H9 (cell line): ENCODE measurements around the gene PLD3. TPM values are rescaled to one million over a fixed set of nuclear protein-coding genes. Genes with fewer than 3 reads are reported as not detected.

ENCODE experiments used
- DNase-seq: peaks from one replicate; pipeline ENCODE4 v3.0.0-alpha.2; 2017
- H2AFZ ChIP-seq: one replicate; pipeline ENCODE4 v1.6.1; 2013; ENCODE audit warnings: mild to moderate bottlenecking, low read length, control low read depth, moderate library complexity
- H2AK5ac ChIP-seq: 2 replicates; pipeline ENCODE4 v1.6.1; 2013; ENCODE audit warnings: low read length, control low read depth, mixed read lengths; ENCODE audit not compliant: insufficient read length
- H2BK120ac ChIP-seq: one replicate; pipeline ENCODE4 v1.6.1; 2013; ENCODE audit warnings: low read depth, mild to moderate bottlenecking, low read length, control low read depth, inconsistent platforms; ENCODE audit not compliant: poor library complexity, severe bottlenecking
- H2BK12ac ChIP-seq: 2 replicates; pipeline ENCODE4 v1.6.1; 2013; ENCODE audit warnings: low read length, control low read depth, mixed read lengths, low read depth; ENCODE audit not compliant: insufficient read length
- H2BK15ac ChIP-seq: 2 replicates; pipeline ENCODE4 v1.6.1; 2013; ENCODE audit warnings: low read depth, low read length, control low read depth
- H2BK20ac ChIP-seq: one replicate; pipeline ENCODE4 v1.6.1; 2013; ENCODE audit warnings: low read depth, mild to moderate bottlenecking, low read length, control low read depth, inconsistent platforms; ENCODE audit not compliant: poor library complexity, severe bottlenecking
- H2BK5ac ChIP-seq: 2 replicates; pipeline ENCODE4 v1.6.1; 2013; ENCODE audit warnings: low read length, control low read depth, mixed read lengths; ENCODE audit not compliant: insufficient read length
- H3K14ac ChIP-seq: 2 replicates; pipeline ENCODE4 v1.6.1; 2013; ENCODE audit warnings: low read length, control low read depth; ENCODE audit not compliant: insufficient read depth
- H3K18ac ChIP-seq: 2 replicates; pipeline ENCODE4 v1.6.1; 2013; ENCODE audit warnings: low read depth, mild to moderate bottlenecking, mixed read lengths, low read length, control low read depth; ENCODE audit not compliant: insufficient read length
- H3K23ac ChIP-seq: 2 replicates; pipeline ENCODE4 v1.6.1; 2013; ENCODE audit warnings: low read length, control low read depth, mixed read lengths, low read depth; ENCODE audit not compliant: insufficient read length
- H3K23me2 ChIP-seq: 2 replicates; pipeline ENCODE4 v1.6.1; 2013; ENCODE audit warnings: low read depth, mild to moderate bottlenecking, mixed read lengths, low read length, control low read depth; ENCODE audit not compliant: insufficient read length, poor library complexity, severe bottlenecking
- H3K27ac ChIP-seq: 2 replicates; pipeline ENCODE4 v1.5.1; 2013; ENCODE audit warnings: low read length, control low read depth, mixed read lengths, low read depth; ENCODE audit not compliant: insufficient read length
- H3K27me3 ChIP-seq: 2 replicates; pipeline ENCODE4 v1.6.1; 2013; ENCODE audit warnings: low read length, control low read depth, inconsistent platforms; ENCODE audit not compliant: insufficient read depth
- H3K4ac ChIP-seq: 2 replicates; pipeline ENCODE4 v1.6.1; 2013; ENCODE audit warnings: low read depth, mild to moderate bottlenecking, control low read depth, inconsistent platforms, low read length, moderate library complexity
- H3K4me1 ChIP-seq: 2 replicates; pipeline ENCODE4 v1.6.1; 2013; ENCODE audit warnings: low read length, control low read depth, inconsistent platforms; ENCODE audit not compliant: insufficient read depth
- H3K4me2 ChIP-seq: 2 replicates; pipeline ENCODE4 v1.6.1; 2013; ENCODE audit warnings: low read length, control low read depth, mixed read lengths; ENCODE audit not compliant: insufficient read length, insufficient read depth
- H3K56ac ChIP-seq: 2 replicates; pipeline ENCODE4 v1.6.1; 2013; ENCODE audit warnings: low read depth, mild to moderate bottlenecking, mixed read lengths, low read length, control low read depth; ENCODE audit not compliant: insufficient read length
- H3K79me1 ChIP-seq: 2 replicates; pipeline ENCODE4 v1.6.1; 2013; ENCODE audit warnings: low read depth, mild to moderate bottlenecking, moderate library complexity, low read length, control low read depth, inconsistent platforms; ENCODE audit not compliant: insufficient read depth, poor library complexity, severe bottlenecking
- H3K79me2 ChIP-seq: 2 replicates; pipeline ENCODE4 v1.6.1; 2013; ENCODE audit warnings: low read length, control low read depth, inconsistent platforms; ENCODE audit not compliant: insufficient read depth
- H3K9ac ChIP-seq: 2 replicates; pipeline ENCODE4 v1.6.1; 2013; ENCODE audit warnings: low read length, control low read depth, mixed read lengths; ENCODE audit not compliant: insufficient read length; ENCODE audit errors: extremely low read depth
- H3K9me3 ChIP-seq: one replicate; pipeline ENCODE4 v1.6.1; 2013; ENCODE audit warnings: low read depth, low read length, inconsistent platforms; ENCODE audit not compliant: control insufficient read depth
- H3T11ph ChIP-seq: one replicate; pipeline ENCODE4 v1.6.1; 2013; ENCODE audit warnings: mild to moderate bottlenecking, low read length, control low read depth, inconsistent platforms
- H4K20me1 ChIP-seq: one replicate; pipeline ENCODE4 v1.6.1; 2013; ENCODE audit not compliant: control insufficient read depth, insufficient read length, insufficient read depth
- H4K5ac ChIP-seq: 2 replicates; pipeline ENCODE4 v1.6.1; 2013; ENCODE audit warnings: low read depth, mild to moderate bottlenecking, mixed read lengths, low read length, control low read depth; ENCODE audit not compliant: insufficient read length
- H4K8ac ChIP-seq: replicated peaks from 2 replicates; pipeline ENCODE4 v1.6.1; 2013; ENCODE audit warnings: low read length, control low read depth, mixed read lengths, low read depth; ENCODE audit not compliant: insufficient read length
- H4K91ac ChIP-seq: 2 replicates; pipeline ENCODE4 v1.6.1; 2013; ENCODE audit warnings: low read depth, mild to moderate bottlenecking, moderate library complexity, mixed read lengths, low read length, control low read depth; ENCODE audit not compliant: insufficient read length
- H3K27ac Mint-ChIP-seq, 3 experiments: 2 replicates in 2 of 3; 3 replicates in 1 of 3; pipeline ENCODE4 v1.8.0; 2020 to 2021; ENCODE audit warnings: mixed read lengths in 3 of 3, mild to moderate bottlenecking in 1 of 3, moderate library complexity in 1 of 3
- H3K27me3 Mint-ChIP-seq: 2 replicates; pipeline ENCODE4 v1.8.0; 2021; ENCODE audit warnings: low read depth, mild to moderate bottlenecking, moderate library complexity, mixed read lengths
- H3K36me3 Mint-ChIP-seq, 3 experiments: 2 replicates in 2 of 3; 3 replicates in 1 of 3; pipeline ENCODE4 v1.8.0; 2020 to 2021; ENCODE audit warnings: low read depth in 3 of 3, mixed read lengths in 3 of 3; ENCODE audit not compliant: insufficient read depth in 1 of 3
- H3K4me1 Mint-ChIP-seq, 2 experiments: 2 replicates each; pipeline ENCODE4 v1.8.0; 2020; ENCODE audit warnings: mixed read lengths in 2 of 2
- H3K4me3 Mint-ChIP-seq, 2 experiments: 2 replicates in 1 of 2; 3 replicates in 1 of 2; pipeline ENCODE4 v1.8.0; 2020 to 2021; ENCODE audit warnings: mild to moderate bottlenecking in 2 of 2, mixed read lengths in 2 of 2, moderate library complexity in 1 of 2
- H3K9me3 Mint-ChIP-seq, 2 experiments: 2 replicates in 1 of 2; 3 replicates in 1 of 2; pipeline ENCODE4 v1.8.0; 2020; ENCODE audit warnings: mild to moderate bottlenecking in 2 of 2, mixed read lengths in 2 of 2, moderate library complexity in 1 of 2
- WGBS: extraction: QIAGEN DNeasy Blood & Tissue Kit; methylation state at CpG from one replicate; pipeline ENCODE4 v1.1.7; 2013; ENCODE audit warnings: missing lambda C conversion rate, low lambda C conversion rate, mixed read lengths; ENCODE audit not compliant: insufficient read length; ENCODE audit errors: extremely low coverage; 5-methylcytosine and 5-hydroxymethylcytosine counted together
- total RNA-seq: library from RNA; stranded (reverse); gene quantifications from 2 replicates; pipeline ENCODE4 v1.2.1, GENCODE V29; 2021
- TF ChIP-seq, protein P1 (sequence below): fragments of 200-600 bp; sonication (generic); conservative IDR thresholded peaks from 3 replicates; pipeline ENCODE4 v1.8.0; 2021; ENCODE audit warnings: antibody characterized with exemption, mild to moderate bottlenecking

Gene PLD3
- total RNA-seq, 1 experiment from 2014 or later = 194 TPM

DNA sequence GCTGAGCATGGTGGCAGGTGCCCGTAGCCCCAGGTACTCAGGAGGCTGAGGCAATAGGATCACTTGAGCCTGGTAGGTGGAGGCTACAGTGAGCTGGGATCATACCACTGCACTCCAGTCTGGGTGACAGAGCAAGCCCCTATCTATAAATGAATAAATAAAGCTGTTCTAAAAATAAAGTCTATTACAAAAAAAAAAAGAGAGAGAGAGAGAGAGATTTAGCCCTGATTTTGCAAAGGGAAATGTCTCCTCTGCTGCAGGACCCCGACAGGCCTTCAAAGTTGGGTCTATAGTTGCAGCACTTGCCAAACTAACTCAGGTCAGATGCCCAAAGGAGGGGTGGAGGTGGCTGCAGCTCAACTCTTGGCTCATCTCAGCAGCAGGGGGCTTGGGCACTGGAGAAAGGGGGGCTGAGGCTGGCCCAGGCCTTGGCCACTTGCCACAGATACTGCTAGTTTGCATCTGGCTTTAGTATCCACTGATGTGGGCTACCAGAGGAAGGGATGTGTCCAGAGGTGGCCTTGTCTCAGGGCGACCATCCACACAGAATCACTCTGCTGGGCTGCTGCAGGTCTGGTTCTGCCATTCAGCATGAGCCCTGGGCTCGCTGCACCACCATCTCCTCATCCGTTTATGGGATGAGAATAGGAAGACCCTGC, 32.6 kb upstream of the PLD3 start:
- Histone ChIP-seq H2AK5ac (no peak overlapping the region), H3K14ac (no peak overlapping the region), H3K27ac (no peak overlapping the region), H3T11ph (no peak overlapping the region), H4K5ac (no peak overlapping the region), H2BK15ac (no peak overlapping the region), H3K79me2 (no peaks in the 10 kb centered on the region), H4K91ac (no peak overlapping the region), H3K4ac (no peak overlapping the region), H3K9ac (no peak overlapping the region), H3K23ac (no peak overlapping the region), H2BK12ac (no peak overlapping the region), H2BK120ac (no peak overlapping the region), H4K20me1 (no peaks in the 10 kb centered on the region), H2AFZ (no peak overlapping the region), H2BK20ac (no peak overlapping the region), H2BK5ac (no peak overlapping the region), H3K23me2 (no peaks in the 10 kb centered on the region), H3K56ac (no peak overlapping the region), H3K4me2 (no peak overlapping the region), H3K9me3 (no peaks in the 10 kb centered on the region), H3K18ac (no peak overlapping the region), H4K8ac (no peak overlapping the region), H3K4me1 (no peaks in the 10 kb centered on the region), H3K79me1 (no peaks in the 10 kb centered on the region), H3K27me3 (no peaks in the 10 kb centered on the region)
- DNase-seq = peak; percentile 25
- Mint-ChIP-seq H3K27ac (no peak overlapping the region), H3K4me1 (peaks cover 0 to 4% of the 10 kb centered on the region in 2 experiments; a peak in 1 of 4 replicates), H3K27me3 (no peaks in the 10 kb centered on the region), H3K36me3 (peaks cover 2 to 23% (median 2%) of the 10 kb centered on the region in 3 experiments; a peak in 6 of 7 replicates), H3K4me3 (no peak overlapping the region), H3K9me3 (no peaks in the 10 kb centered on the region; a peak in 1 of 5 replicates)
- WGBS = no CpG with 5 or more reads among the region's 5 CpGs
- TF ChIP-seq, protein P1, sequence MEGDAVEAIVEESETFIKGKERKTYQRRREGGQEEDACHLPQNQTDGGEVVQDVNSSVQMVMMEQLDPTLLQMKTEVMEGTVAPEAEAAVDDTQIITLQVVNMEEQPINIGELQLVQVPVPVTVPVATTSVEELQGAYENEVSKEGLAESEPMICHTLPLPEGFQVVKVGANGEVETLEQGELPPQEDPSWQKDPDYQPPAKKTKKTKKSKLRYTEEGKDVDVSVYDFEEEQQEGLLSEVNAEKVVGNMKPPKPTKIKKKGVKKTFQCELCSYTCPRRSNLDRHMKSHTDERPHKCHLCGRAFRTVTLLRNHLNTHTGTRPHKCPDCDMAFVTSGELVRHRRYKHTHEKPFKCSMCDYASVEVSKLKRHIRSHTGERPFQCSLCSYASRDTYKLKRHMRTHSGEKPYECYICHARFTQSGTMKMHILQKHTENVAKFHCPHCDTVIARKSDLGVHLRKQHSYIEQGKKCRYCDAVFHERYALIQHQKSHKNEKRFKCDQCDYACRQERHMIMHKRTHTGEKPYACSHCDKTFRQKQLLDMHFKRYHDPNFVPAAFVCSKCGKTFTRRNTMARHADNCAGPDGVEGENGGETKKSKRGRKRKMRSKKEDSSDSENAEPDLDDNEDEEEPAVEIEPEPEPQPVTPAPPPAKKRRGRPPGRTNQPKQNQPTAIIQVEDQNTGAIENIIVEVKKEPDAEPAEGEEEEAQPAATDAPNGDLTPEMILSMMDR = no peak
